Mesodermal cell (in vitro differentiated cells): ENCODE results near the gene MTERF4.
A peak's percentile ranks its signal among the peaks of the same experiment; 100 is the strongest.

Experiments
- H3K27ac ChIP-seq: 2 replicates; pipeline ENCODE4 v1.7.0; 2013; ENCODE audit warnings: mild to moderate bottlenecking, low read depth, low read length, moderate library complexity; ENCODE audit not compliant: severe bottlenecking
- H3K36me3 ChIP-seq: 2 replicates; pipeline ENCODE4 v1.7.1; 2013; ENCODE audit warnings: mild to moderate bottlenecking, low read length, moderate library complexity; ENCODE audit not compliant: control insufficient read depth, insufficient read depth
- H3K4me1 ChIP-seq: one replicate; pipeline ENCODE4 v1.7.1; 2013; ENCODE audit warnings: mild to moderate bottlenecking, low read length; ENCODE audit not compliant: insufficient read depth, control insufficient read depth, poor library complexity, severe bottlenecking
- H3K4me3 ChIP-seq: 2 replicates; pipeline ENCODE4 v1.7.0; 2013; ENCODE audit warnings: low read length, control low read depth, mild to moderate bottlenecking; ENCODE audit not compliant: insufficient read depth, poor library complexity, severe bottlenecking; ENCODE audit errors: extremely low read depth
- H3K9me3 ChIP-seq: 2 replicates; pipeline ENCODE4 v1.7.1; 2013; ENCODE audit warnings: mild to moderate bottlenecking, low read length, moderate library complexity; ENCODE audit not compliant: control insufficient read depth
- WGBS, 2 experiments: methylation state at CpG; one replicate each; pipeline ENCODE4 v1.1.5; 2013; ENCODE audit warnings: missing lambda C conversion rate in 2 of 2; ENCODE audit not compliant: insufficient coverage in 2 of 2; 5-methylcytosine and 5-hydroxymethylcytosine counted together

Gene MTERF4

DNA sequence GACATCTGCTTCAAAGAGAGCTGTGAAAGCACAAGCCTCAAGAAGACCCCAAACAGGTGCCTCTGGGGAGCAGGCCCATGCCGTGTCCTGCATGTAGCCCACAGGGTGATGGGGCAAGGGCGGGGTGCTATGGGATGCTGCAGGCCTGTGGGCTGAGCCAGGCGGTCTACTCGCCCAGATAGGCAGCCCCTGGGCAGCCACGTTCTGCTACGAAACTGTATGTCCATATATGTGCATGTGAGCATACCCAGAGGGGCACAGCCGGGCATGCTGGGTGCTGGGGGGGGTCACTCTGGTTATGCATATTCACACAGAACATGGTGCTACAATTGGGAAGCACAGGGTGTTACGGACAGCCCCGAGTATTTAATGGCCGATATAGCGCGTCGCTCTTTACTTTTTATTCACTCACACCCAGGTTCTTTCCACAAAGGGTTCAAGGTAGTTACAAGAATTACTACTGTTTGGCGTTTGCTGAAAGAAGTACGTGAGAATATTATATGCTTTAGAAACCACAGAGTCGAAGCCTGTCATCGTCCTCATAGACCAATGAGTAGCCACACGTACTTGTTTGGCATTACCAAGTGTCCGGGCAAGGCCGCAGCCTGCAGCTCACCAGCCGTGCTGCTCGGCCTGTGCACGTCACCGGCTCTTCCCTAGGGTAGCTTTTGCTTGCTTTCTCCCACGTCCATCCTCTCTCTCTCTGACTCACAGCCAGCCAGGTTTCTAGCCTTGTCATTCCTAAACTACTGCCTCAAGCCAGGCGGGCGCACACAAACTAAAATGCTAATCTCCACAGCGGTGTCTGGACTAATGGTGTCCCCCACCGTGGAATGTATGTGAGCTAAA is 14.4 kb downstream of the MTERF4 start:
- Histone ChIP-seq H3K9me3 (no peaks in the 10 kb centered on the region), H3K4me3 (no peak overlapping the region), H3K36me3 (peaks cover 62% of the 10 kb centered on the region), H3K4me1 (no peaks in the 10 kb centered on the region), H3K27ac (no peak overlapping the region)
- WGBS, 2 experiments, result 93 to 95% methylated on average over 22 to 23 of the region's 29 CpGs

DNA sequence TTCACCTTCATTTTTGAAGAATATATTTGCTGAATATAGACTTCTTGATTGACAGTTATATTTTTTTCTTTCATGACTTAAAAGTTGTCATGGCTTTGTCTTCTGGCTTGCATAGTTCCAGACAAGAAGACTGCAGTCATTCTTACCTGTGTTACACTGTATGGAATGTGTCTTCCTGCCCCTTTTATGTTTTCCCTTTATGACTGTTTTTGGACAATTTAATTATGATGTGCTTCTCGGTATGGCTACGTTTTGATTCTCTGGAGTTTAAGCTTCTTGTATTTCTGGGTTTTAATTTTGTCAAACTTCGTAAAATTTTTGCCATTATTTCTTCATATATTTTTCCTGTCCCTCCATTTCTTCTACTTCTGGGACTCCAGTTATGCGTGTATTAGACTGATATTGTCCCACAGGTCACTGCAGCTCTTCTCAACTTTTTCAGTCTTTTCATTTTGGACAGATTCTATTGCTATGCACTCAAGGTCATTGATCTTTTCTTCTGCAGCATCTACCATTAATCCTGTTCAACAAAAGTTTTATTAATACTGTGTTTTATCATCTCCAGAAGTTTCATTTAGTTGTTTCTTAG is 17.1 kb downstream of the MTERF4 start:
- Histone ChIP-seq H3K36me3 (peaks cover 41% of the 10 kb centered on the region), H3K9me3 (no peaks in the 10 kb centered on the region)
- 96 to 100% methylated on average over 3 of the region's 4 CpGs for WGBS, 2 experiments

DNA sequence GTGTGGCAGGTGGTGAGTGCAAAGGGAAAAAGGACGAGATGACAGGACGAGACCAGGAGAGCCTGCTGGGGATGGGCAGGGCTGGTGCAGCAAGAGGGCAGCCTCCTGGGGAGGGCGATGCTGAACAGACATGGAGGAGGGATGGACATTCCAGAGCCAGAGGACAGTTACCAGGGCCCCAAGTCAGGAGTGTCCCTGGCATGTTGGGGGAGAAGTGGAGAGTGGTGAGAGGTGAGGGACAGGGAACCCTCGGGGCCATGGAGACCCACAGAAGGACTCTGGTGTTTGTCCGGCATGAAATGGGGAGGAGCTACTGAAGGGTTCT is 19.0 kb downstream of the MTERF4 start:
- Histone ChIP-seq H3K27ac (no peak overlapping the region), H3K4me1 (no peaks in the 10 kb centered on the region), H3K4me3 (no peak overlapping the region), H3K9me3 (no peaks in the 10 kb centered on the region), H3K36me3 (peaks cover 22% of the 10 kb centered on the region)
- 89 to 95% methylated on average over 5 of the region's 5 CpGs for WGBS, 2 experiments

More for the DNA sequence above, 17.1 kb downstream of the MTERF4 start:
- H3K27ac ChIP-seq, result no peak overlapping the region
- no peaks in the 10 kb centered on the region for H3K4me1 ChIP-seq
- H3K4me3 ChIP-seq, result no peak overlapping the region

DNA sequence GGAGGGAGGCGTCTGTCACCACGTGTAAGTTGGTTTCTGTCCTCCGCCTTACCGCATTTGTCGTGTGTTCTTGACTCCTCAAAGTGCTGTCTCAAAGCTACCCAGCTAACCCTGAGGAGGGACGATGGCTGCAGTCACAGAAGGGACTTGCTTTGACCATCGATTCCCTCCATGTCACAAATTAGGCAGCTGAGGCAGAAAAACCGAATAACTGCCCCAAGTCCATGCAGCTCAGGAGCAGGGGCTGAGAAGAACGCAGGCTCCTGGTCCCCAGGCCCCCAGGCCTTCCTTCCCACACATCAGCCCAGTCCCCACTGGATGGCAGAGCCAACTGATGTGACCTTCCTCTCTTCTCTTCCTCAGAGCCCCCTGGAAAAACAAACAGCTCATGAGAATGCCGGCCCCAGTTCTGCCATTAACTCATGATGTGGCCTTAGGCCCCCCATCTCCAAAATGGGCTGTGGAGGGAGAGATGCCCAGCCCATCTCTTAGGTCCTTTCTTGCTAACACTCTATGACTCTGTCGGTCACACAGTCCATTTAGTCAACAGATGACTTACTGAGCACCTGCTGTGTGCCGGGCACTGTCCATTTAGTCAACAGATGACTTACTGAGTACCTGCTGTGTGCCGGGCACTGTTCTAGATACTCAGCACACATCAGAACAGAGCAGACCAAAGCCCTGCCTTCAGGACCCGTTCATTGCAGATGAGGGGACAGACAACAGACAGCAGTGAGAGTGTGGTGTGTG is 19.6 kb downstream of the MTERF4 start:
- H3K4me3 ChIP-seq, result no peak overlapping the region
- no peaks in the 10 kb centered on the region for H3K4me1 ChIP-seq
- no peak overlapping the region for H3K27ac ChIP-seq
- peaks cover 17% of the 10 kb centered on the region for H3K36me3 ChIP-seq
- H3K9me3 ChIP-seq, result no peaks in the 10 kb centered on the region
- WGBS, 2 experiments, result 85 to 88% methylated on average over 11 to 12 of the region's 14 CpGs

DNA sequence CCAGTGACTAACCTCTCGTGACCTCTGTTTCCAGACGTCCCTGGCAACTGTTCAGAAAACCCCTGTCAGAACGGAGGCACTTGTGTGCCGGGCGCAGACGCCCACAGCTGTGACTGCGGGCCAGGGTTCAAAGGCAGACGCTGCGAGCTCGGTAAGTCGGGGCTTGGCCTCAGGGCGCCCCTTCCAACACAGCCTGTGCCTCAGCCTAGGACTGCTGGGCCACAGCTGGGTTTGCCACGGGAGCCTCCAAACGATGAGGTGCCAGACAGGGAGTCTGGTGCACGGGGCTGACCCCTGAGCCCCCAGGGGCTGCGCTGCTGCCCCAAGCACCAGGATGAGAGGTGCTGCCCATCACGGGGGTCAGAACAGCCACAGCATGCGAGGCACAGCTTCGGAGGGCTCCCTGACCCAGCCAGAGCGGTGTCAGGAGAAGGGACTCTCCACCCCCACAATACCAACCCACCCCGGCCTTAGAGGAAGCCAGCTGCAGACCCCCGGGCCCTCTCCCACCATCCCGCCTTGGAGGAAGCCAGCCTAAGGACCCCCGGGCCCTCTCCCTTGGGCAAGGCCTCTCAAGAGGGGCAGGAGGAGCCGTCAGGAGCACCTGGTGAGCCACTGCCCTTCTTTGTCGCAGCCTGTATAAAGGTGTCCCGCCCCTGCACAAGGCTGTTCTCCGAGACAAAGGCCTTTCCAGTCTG is 20.3 kb downstream of the MTERF4 start:
- Histone ChIP-seq H3K36me3 (peaks cover 10% of the 10 kb centered on the region), H3K9me3 (no peaks in the 10 kb centered on the region), H3K27ac (peak overlapping the region; percentile 2), H3K4me1 (no peaks in the 10 kb centered on the region), H3K4me3 (no peak overlapping the region)
- WGBS, 2 experiments, result 88% methylated on average over 23 to 25 of the region's 28 CpGs

DNA sequence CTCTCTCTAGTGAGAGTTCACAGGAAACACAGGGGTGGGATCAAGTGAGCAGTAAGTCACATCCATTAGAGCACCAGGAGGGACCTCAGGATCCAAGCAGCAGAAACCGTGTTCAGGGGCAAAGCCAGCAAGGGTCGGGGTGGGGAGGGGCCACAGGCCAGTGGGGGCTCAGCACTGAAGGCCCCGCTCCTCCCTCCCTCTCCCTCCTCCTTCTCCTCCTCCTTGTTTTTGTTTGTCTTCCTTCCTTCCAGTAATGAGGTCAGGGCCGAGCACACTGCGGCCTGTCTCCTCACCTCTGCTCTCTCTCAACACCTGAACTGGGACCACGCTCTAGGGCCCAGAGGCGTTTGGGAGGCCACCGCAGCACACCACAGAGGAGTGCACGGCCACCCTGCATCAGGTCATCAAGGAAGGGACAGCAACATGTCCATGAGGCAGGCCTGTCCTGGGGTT is 20.9 kb downstream of the MTERF4 start:
- Histone ChIP-seq H3K36me3 (peaks cover 4% of the 10 kb centered on the region), H3K4me1 (no peaks in the 10 kb centered on the region), H3K9me3 (no peaks in the 10 kb centered on the region), H3K27ac (peak overlapping the region; percentile 2), H3K4me3 (no peak overlapping the region)
- WGBS, 2 experiments, result 79 to 82% methylated on average over 6 to 7 of the region's 9 CpGs

DNA sequence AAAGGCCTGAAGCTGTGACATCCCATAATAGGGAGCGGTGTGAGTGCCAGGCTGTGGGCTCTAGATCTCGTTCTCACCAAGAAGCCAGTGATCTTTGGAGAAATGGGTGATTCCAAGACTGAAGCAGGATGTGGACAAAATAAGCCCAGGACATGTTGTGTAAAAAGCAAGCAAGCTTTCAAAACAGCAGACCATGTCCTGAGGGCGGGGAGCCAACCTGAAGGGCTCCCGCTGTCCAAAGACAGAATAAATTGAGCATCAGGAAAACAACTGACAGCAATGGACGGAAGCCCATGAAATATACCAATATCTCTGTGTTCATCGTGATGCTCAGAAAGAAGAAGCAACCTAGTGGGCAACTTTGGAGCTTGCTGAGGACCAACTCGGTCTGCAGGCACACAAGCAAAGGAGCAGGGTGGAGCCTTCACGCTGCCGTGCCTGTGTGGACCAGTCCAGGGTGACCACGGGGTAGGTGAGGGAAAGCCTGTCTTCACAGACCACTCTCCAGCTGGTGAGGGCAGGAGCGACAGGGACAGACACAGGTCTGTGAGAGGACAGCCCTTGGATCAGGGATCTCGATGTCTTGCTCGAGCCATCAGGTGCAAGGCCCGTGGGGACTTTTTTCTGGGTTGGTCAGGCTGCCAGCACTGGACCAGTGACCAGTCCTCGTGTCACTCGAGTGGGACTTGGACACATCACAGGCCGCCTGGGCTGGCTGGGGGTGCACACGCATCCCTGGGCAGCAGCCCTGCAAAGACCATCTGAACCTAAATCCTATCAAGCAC is 21.5 kb downstream of the MTERF4 start:
- 92 to 99% methylated on average over 17 to 18 of the region's 18 CpGs for WGBS, 2 experiments
- no peaks in the 10 kb centered on the region for H3K4me1 ChIP-seq
- H3K36me3 ChIP-seq, result no peaks in the 10 kb centered on the region
- no peak overlapping the region for H3K27ac ChIP-seq
- H3K9me3 ChIP-seq, result no peaks in the 10 kb centered on the region
- no peak overlapping the region for H3K4me3 ChIP-seq

DNA sequence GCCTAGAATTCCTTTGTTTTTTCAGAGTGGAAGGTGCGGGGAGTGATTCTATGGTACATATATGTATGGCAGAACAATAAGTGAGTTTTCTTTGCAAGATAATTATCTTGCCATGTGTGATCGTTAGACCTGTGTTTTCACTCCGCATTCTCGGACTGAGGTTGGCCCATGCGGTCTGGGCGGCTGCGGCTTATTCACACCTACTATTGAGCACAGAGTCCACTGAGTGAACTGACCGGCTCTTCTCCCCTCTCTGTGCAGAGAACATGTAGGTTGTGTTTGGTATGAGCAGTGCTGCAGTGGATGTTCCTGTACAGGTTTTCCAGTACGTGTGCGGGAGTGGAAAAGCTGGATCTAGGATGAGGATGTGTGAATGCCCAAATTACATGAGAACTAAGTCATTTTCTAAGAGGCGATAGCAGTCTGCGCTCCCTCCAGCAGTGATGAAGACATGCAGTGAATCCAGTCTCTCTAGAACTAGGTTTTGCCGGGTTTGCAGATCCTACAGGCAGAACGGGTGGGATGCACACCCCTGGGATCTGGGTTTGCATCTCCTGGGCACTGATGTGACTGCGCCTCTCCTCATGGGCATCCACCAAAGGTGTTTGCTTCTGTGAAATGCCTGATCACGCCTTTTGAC is 27.1 kb downstream of the MTERF4 start:
- H3K36me3 ChIP-seq, result peaks cover 3% of the 10 kb centered on the region
- 95 to 96% methylated on average over 11 of the region's 16 CpGs for WGBS, 2 experiments

DNA sequence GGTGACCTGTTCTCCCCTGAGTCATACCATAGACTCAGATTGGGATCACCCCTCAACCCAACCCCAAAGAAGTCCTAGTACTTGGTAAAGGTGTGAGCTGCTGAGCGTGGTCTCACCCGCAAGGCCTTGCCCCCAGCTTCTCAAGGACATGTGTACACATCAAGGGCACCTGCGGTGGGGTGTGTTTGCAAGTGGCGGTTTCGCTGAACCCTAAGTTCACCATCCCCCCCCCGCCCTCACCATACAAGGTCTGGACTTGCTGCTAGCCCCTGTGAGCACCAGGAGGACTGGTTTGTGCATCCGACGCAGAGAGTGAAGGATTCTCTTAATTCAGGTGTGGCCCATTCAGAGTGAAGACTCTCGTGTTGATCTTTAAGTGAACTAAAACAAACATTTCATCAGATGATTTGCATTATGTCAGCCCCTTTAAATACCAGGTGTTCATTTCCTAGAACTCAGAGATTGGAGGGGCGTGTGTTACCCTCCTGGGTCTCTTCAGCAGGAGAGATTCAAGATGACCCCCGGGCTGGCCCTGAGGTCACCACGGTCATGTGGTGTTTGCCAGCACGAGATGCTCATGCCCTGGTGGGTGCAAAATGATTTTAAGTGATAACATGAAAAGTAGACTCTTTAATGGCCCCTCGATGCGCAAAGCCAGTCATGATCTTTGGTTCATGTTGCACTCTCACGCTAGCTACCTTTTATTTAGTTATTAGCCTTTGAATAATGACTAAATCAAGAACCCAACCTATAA is 27.8 kb downstream of the MTERF4 start:
- peaks cover 3% of the 10 kb centered on the region for H3K36me3 ChIP-seq
- WGBS, 2 experiments, result 95 to 97% methylated on average over 13 to 14 of the region's 16 CpGs

More for the DNA sequence above, 27.1 kb downstream of the MTERF4 start:
- no peaks in the 10 kb centered on the region for H3K4me1 ChIP-seq
- no peaks in the 10 kb centered on the region for H3K9me3 ChIP-seq
- no peak overlapping the region for H3K4me3 ChIP-seq
- H3K27ac ChIP-seq, result no peak overlapping the region

More for the DNA sequence above, 27.8 kb downstream of the MTERF4 start:
- H3K4me1 ChIP-seq, result no peaks in the 10 kb centered on the region
- no peak overlapping the region for H3K4me3 ChIP-seq
- H3K9me3 ChIP-seq, result no peaks in the 10 kb centered on the region
- no peak overlapping the region for H3K27ac ChIP-seq
